HG02678 (cell line): ENCODE results near the gene LMAN2L.

Experiments used
- ATAC-seq: cut with Tn5 transposase; IDR thresholded peaks from one replicate; pipeline ENCODE4 v1.9.1; 2021; ENCODE audit warnings: mild to moderate bottlenecking, moderate library complexity; ENCODE audit not compliant: unreplicated experiment

LMAN2L gene

GRCh38 chr2:96703021-96703751 lies 36.7 kb downstream of the LMAN2L start:
- ATAC-seq = no peak

- ATAC-seq = no peak
Measured at GRCh38 chr2:96702098-96702785, 37.6 kb downstream of the LMAN2L start.

GRCh38 chr2:96701636-96702035 lies 38.2 kb downstream of the LMAN2L start:
- ATAC-seq = no peak

GRCh38 chr2:96700086-96700485 lies 39.8 kb downstream of the LMAN2L start:
- no peak for ATAC-seq

- no peak for ATAC-seq
Measured at GRCh38 chr2:96699621-96700020, 40.2 kb downstream of the LMAN2L start.

GRCh38 chr2:96699021-96699420 lies 40.8 kb downstream of the LMAN2L start:
- ATAC-seq = no peak

- ATAC-seq = no peak
Measured at GRCh38 chr2:96698221-96698861, 41.5 kb downstream of the LMAN2L start.

- no peak for ATAC-seq
Measured at GRCh38 chr2:96697476-96697875, 42.4 kb downstream of the LMAN2L start.

GRCh38 chr2:96695602-96696001 lies 44.3 kb downstream of the LMAN2L start:
- ATAC-seq = no peak

GRCh38 chr2:96694816-96695455 lies 44.9 kb downstream of the LMAN2L start:
- ATAC-seq = no peak

- no peak for ATAC-seq
Measured at GRCh38 chr2:96694279-96694678, 45.6 kb downstream of the LMAN2L start.

GRCh38 chr2:96693286-96694200 lies 46.3 kb downstream of the LMAN2L start:
- ATAC-seq = no peak

- ATAC-seq = no peak
Measured at GRCh38 chr2:96692094-96692971, 47.5 kb downstream of the LMAN2L start.

- no peak for ATAC-seq
Measured at GRCh38 chr2:96691022-96691612, 48.7 kb downstream of the LMAN2L start.

GRCh38 chr2:96690306-96691021 lies 49.4 kb downstream of the LMAN2L start:
- no peak for ATAC-seq

GRCh38 chr2:96689431-96689991 lies 50.4 kb downstream of the LMAN2L start:
- ATAC-seq = no peak

- ATAC-seq = no peak
Measured at GRCh38 chr2:96688649-96689430, 51.0 kb downstream of the LMAN2L start.
